Stimulated activated CD8-positive, alpha-beta memory T cell treated with anti-CD3 and anti-CD28 coated beads, Interleukin-15, amount 100 ng/mL, for 1 hour (primary cell): ENCODE data around the gene UBL4A.

Experiments
- DNase-seq: peaks from one replicate; pipeline ENCODE4 v3.0.0-alpha.2; 2020; ENCODE audit warnings: low read depth

UBL4A gene

GRCh38 chrX:154460326-154460725 lies 26.1 kb downstream of the UBL4A start:
- no peak for DNase-seq

- DNase-seq, result no peak
Observed at GRCh38 chrX:154459832-154460231, 26.6 kb downstream of the UBL4A start.

- no peak for DNase-seq
Observed at GRCh38 chrX:154458954-154459778, 27.2 kb downstream of the UBL4A start.

GRCh38 chrX:154458116-154458953 lies 28.1 kb downstream of the UBL4A start, which contains the start of gene PLXNA3:
PLXNA3 (plus strand) TSS chrX:154458281; CDS start chrX:154460184, 1,903 bp downstream.
- no peak for DNase-seq

- DNase-seq, result no peak
Observed at GRCh38 chrX:154457491-154458115, 28.8 kb downstream of the UBL4A start.

- DNase-seq, result no peak
Observed at GRCh38 chrX:154452823-154453222, 33.6 kb downstream of the UBL4A start.

- no peak for DNase-seq
Observed at GRCh38 chrX:154450312-154450711, 36.1 kb downstream of the UBL4A start.

GRCh38 chrX:154449618-154450017 lies 36.8 kb downstream of the UBL4A start:
- DNase-seq, result no peak

GRCh38 chrX:154448484-154448883 lies 37.9 kb downstream of the UBL4A start:
- DNase-seq, result no peak

GRCh38 chrX:154446430-154446829 lies 40.0 kb downstream of the UBL4A start:
- DNase-seq, result no peak

- no peak for DNase-seq
Observed at GRCh38 chrX:154445776-154446175, 40.6 kb downstream of the UBL4A start.

GRCh38 chrX:154444755-154445246 lies 41.6 kb downstream of the UBL4A start:
- DNase-seq, result no peak

GRCh38 chrX:154443992-154444754 lies 42.2 kb downstream of the UBL4A start, which contains the start of gene FAM50A:
FAM50A (plus strand) TSS chrX:154444141; CDS start chrX:154444236, 95 bp downstream.
- peak; percentile 24 for DNase-seq

GRCh38 chrX:154443479-154443910 lies 42.9 kb downstream of the UBL4A start:
- no peak for DNase-seq

- DNase-seq, result no peak
Observed at GRCh38 chrX:154441984-154442707, 44.3 kb downstream of the UBL4A start.

- no peak for DNase-seq
Observed at GRCh38 chrX:154441564-154441963, 44.9 kb downstream of the UBL4A start.

GRCh38 chrX:154440623-154441357 lies 45.6 kb downstream of the UBL4A start:
- DNase-seq, result no peak

GRCh38 chrX:154439841-154440240 lies 46.6 kb downstream of the UBL4A start:
- no peak for DNase-seq

GRCh38 chrX:154437971-154438893 lies 48.2 kb downstream of the UBL4A start:
- DNase-seq, result no peak
